Measurements from ENCODE around the gene ATRNL1. TPM values are rescaled to one million over a fixed set of nuclear protein-coding genes. Genes with fewer than 3 reads are reported as not detected.

Gene ATRNL1
- total RNA-seq, 1 donor from 2014 or later = 2.9 TPM

DNA sequence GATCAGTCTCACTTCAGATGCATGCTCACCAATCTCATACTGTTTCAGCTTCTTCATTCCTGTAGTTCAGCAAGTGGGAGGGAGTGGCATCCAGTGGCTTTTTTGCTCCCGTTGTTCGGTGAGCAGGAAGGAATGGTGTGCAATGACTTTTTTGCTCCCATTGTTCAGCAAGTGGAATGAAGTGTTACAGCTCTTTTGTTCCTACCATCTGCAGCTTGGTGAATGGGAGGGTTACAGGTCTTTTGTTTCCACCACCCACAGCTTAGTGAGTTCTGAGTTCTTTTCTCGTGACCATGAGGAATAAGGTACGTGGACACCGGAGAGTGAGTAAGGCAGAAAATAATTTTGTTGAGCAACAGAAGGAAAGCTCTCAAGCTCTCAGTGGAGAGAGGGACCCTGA is 363.6 kb downstream of the ATRNL1 start:
- no peaks in the 10 kb centered on the region for H3K36me3 ChIP-seq
- intact Hi-C loops (cut with micrococcal nuclease) = no loop called here
- H3K4me1 ChIP-seq = no peaks in the 10 kb centered on the region
- peaks cover 30% of the 10 kb centered on the region for H3K9me3 ChIP-seq (replicated peaks)
- TF ChIP-seq, protein P1, sequence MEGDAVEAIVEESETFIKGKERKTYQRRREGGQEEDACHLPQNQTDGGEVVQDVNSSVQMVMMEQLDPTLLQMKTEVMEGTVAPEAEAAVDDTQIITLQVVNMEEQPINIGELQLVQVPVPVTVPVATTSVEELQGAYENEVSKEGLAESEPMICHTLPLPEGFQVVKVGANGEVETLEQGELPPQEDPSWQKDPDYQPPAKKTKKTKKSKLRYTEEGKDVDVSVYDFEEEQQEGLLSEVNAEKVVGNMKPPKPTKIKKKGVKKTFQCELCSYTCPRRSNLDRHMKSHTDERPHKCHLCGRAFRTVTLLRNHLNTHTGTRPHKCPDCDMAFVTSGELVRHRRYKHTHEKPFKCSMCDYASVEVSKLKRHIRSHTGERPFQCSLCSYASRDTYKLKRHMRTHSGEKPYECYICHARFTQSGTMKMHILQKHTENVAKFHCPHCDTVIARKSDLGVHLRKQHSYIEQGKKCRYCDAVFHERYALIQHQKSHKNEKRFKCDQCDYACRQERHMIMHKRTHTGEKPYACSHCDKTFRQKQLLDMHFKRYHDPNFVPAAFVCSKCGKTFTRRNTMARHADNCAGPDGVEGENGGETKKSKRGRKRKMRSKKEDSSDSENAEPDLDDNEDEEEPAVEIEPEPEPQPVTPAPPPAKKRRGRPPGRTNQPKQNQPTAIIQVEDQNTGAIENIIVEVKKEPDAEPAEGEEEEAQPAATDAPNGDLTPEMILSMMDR (IDR thresholded peaks at IDR 0.05; ENCODE audit: borderline replicate concordance) = no peak
- no peak for DNase-seq
- no peak overlapping the region for H3K4me3 ChIP-seq
- no peaks in the 10 kb centered on the region for H3K27me3 ChIP-seq (ENCODE audit: low read depth)
- H3K27ac ChIP-seq (replicated peaks) = no peak overlapping the region

DNA sequence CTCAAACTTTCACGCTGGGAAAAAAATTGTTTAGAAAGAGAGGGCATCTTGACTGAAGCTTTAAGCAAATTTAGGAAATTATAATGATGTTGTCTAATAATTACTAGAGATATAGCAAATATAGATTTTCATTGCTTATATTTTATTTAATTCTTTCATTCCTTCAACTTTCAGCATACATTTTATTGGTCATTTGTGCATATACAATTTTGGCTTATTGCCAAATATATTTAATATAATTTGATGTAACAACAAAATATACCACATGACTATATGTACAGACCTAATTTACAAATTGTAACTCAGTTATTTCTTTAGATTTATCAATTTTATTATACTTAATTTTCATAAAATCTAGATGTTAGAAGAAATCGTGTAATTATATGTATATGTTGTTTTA is 390.1 kb downstream of the ATRNL1 start:
- Histone ChIP-seq H3K4me1 (no peaks in the 10 kb centered on the region), H3K9me3 (replicated peaks) (peaks cover 6% of the 10 kb centered on the region), H3K27me3 (ENCODE audit: low read depth) (no peaks in the 10 kb centered on the region), H3K36me3 (no peaks in the 10 kb centered on the region), H3K27ac (replicated peaks) (no peak overlapping the region), H3K4me3 (no peak overlapping the region)
- intact Hi-C loops (cut with micrococcal nuclease) = no loop called here
- DNase-seq = no peak
- TF ChIP-seq, protein P1 (IDR thresholded peaks at IDR 0.05; ENCODE audit: borderline replicate concordance) = no peak

DNA sequence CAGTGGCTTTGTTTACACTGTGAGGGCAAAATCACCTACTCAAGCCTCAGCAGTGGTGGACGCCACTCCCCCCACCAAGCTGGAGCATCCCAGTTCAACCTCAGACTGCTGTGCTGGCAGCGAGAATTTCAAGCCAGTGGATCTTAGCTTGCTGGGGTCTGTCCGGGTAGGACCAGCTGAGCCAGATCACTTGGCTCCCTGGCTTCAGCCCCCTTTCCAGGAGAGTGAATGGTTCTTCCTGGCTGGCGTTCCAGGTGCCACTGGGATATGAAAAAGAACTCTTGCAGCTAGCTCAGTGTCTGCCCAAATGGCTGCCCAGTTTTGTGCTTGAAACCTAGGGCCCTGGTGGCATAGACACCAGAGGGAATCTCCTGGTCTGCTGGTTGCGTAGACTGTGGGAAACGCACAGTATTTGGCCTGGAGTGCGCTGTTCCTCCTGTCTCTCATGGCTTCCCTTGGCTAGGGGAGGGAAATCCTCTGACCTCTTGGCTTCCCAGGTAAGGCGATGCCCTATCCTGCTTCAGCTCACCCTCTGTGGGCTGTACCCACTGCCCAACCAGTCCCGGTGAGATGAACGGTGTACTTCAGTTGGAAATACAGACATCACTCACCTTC is 398.5 kb downstream of the ATRNL1 start:
- Histone ChIP-seq H3K4me1 (no peaks in the 10 kb centered on the region), H3K4me3 (no peak overlapping the region), H3K9me3 (replicated peaks) (peaks cover 6% of the 10 kb centered on the region), H3K27ac (replicated peaks) (no peak overlapping the region), H3K27me3 (ENCODE audit: low read depth) (no peaks in the 10 kb centered on the region), H3K36me3 (no peaks in the 10 kb centered on the region)
- intact Hi-C loops (cut with micrococcal nuclease) = no loop called here
- DNase-seq = no peak
- TF ChIP-seq, protein P1 (IDR thresholded peaks at IDR 0.05; ENCODE audit: borderline replicate concordance) = no peak

DNA sequence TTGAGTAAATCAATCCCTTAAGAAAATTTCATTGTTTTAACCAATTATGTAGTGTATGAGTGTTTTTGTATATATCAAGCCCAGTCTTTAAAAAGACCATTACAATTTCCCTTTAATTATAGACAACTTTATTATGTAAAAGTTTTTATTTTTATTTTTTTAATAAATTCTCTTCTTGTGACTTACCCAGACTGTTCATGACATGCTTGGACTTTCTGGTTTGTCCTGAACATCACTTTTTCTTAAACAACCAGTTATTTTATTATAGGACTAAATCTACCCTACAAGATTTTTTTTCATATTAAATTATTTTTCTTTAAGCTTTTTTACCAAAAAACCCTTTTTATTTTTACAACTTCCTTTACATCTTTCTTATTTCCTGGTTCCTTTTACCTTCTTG is 410.4 kb downstream of the ATRNL1 start:
- Histone ChIP-seq H3K27me3 (ENCODE audit: low read depth) (no peaks in the 10 kb centered on the region), H3K4me3 (no peak overlapping the region), H3K27ac (replicated peaks) (no peak overlapping the region), H3K4me1 (no peaks in the 10 kb centered on the region), H3K36me3 (no peaks in the 10 kb centered on the region), H3K9me3 (replicated peaks) (peaks cover 43% of the 10 kb centered on the region)
- TF ChIP-seq, protein P1 (IDR thresholded peaks at IDR 0.05; ENCODE audit: borderline replicate concordance) = no peak
- intact Hi-C loops (cut with micrococcal nuclease) = no loop called here
- no peak for DNase-seq

DNA sequence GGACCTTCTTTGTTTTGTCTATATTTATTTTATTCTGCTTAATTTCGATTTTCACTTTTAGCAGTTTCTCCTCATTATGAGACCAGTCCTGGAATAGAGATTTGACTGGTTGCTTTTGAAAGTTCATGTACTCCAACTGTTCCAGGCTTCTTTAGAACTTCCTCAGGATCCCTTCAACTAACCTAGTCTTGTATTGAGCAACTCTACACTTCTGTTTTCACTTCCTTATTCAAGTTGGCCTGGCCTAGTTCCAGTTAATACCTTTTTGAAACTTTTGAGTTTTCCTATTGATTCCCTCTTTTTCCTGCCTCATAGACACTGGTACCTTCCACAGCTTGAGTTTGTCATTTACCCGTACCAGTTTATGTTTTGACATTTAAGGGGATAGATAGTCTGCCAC is 421.7 kb downstream of the ATRNL1 start:
- H3K27ac ChIP-seq (replicated peaks) = no peak overlapping the region
- peaks cover 23% of the 10 kb centered on the region for H3K9me3 ChIP-seq (replicated peaks)
- H3K27me3 ChIP-seq (ENCODE audit: low read depth) = no peaks in the 10 kb centered on the region
- H3K4me1 ChIP-seq = no peaks in the 10 kb centered on the region
- TF ChIP-seq, protein P1 (IDR thresholded peaks at IDR 0.05; ENCODE audit: borderline replicate concordance) = no peak
- H3K4me3 ChIP-seq = no peak overlapping the region
- intact Hi-C loops (cut with micrococcal nuclease) = no loop called here
- no peak for DNase-seq
- H3K36me3 ChIP-seq = no peaks in the 10 kb centered on the region

Data from left ventricle myocardium inferior (tissue), 1 donor.